Breast epithelium (tissue), 3 donors: ENCODE data around the gene OR6S1.

Experiments used
- CTCF ChIP-seq, 3 donors: fragments of 450-650 bp; IDR thresholded peaks; one replicate each; pipeline ENCODE4 v1.5.1; 2016 to 2017; ENCODE audit warnings: antibody characterized with exemption in 3 of 3, mild to moderate bottlenecking in 3 of 3, moderate library complexity in 3 of 3
- POLR2A ChIP-seq: fragments of 450-650 bp; IDR thresholded peaks from one replicate; pipeline ENCODE4 v1.6.1; 2016; ENCODE audit warnings: antibody characterized with exemption, mild to moderate bottlenecking, moderate library complexity
- POLR2AphosphoS5 ChIP-seq, 3 donors: sonication (generic); formaldehyde crosslinking; IDR thresholded peaks; one replicate each; pipeline ENCODE4 v1.6.1; 2017; ENCODE audit warnings: antibody characterized with exemption in 3 of 3

- no peak for TF ChIP-seq POLR2AphosphoS5 (IDR thresholded peaks at IDR 0.05)
- no peak for TF ChIP-seq POLR2A
- TF ChIP-seq CTCF (IDR thresholded peaks at IDR 0.05): no peak
These were observed 48.9 kb downstream of the OR6S1 start for GRCh38 chr14:20592574-20592973.
